Measurements from ENCODE around the gene PDZD4. TPM values are rescaled to one million over a fixed set of nuclear protein-coding genes. Genes with fewer than 3 reads are reported as not detected.

The PDZD4 gene
- total and polyA plus RNA-seq, 10 donors: 3.7 to 21.8 (median 10.6) TPM

GRCh38 chrX:153804621-153805020 is 25.7 kb downstream of the PDZD4 start:
- Histone ChIP-seq H3K27ac (no peak overlapping the region), H3K4me3 (no peak overlapping the region), H3K27me3 (replicated peaks in 1 of 7) (peaks cover 0 to 4% (median 0%) of the 10 kb centered on the region in 7 donors), H3K36me3 (no peaks in the 10 kb centered on the region), H3K9me3 (no peaks in the 10 kb centered on the region), H3K4me1 (no peaks in the 10 kb centered on the region)
- WGBS, 5 donors: 92 to 97% (median 94%) methylated on average over 17 to 25 of the region's 25 CpGs; no CpG with 5 or more reads in 1 of the 5 donors
- TF ChIP-seq POLR2AphosphoS5 (IDR thresholded peaks at IDR 0.05) (no peak), CTCF (IDR thresholded peaks at IDR 0.05 in 8 of 11, conservative IDR thresholded peaks at IDR 0.05 in 3 of 11) (no peak), POLR2A (IDR thresholded peaks at IDR 0.05) (no peak)
- intact Hi-C loops (cut with DNase I; ENCODE audit: low total_unique reads): no loop called here
- DNase-seq: no peak

GRCh38 chrX:153804100-153804595 is 26.2 kb downstream of the PDZD4 start:
- peaks cover 0 to 4% (median 0%) of the 10 kb centered on the region in 7 donors for H3K27me3 ChIP-seq (replicated peaks in 1 of 7)
- 93 to 96% (median 93%) methylated on average over 31 to 34 of the region's 34 CpGs; no CpG with 5 or more reads in 1 of the 5 donors for WGBS, 5 donors
- intact Hi-C loops (cut with DNase I; ENCODE audit: low total_unique reads): no loop called here
- no peaks in the 10 kb centered on the region for H3K4me1 ChIP-seq
- H3K27ac ChIP-seq: no peak overlapping the region
- no peaks in the 10 kb centered on the region for H3K9me3 ChIP-seq
- DNase-seq: no peak
- TF ChIP-seq POLR2AphosphoS5 (IDR thresholded peaks at IDR 0.05) (no peak), POLR2A (IDR thresholded peaks at IDR 0.05) (no peak), CTCF (IDR thresholded peaks at IDR 0.05 in 8 of 11, conservative IDR thresholded peaks at IDR 0.05 in 3 of 11) (no peak)
- H3K4me3 ChIP-seq: no peak overlapping the region
- peaks cover 0 to 4% (median 0%) of the 10 kb centered on the region in 6 donors for H3K36me3 ChIP-seq

GRCh38 chrX:153803211-153804099 is 26.9 kb downstream of the PDZD4 start:
- H3K27ac ChIP-seq: no peak overlapping the region
- no peak for DNase-seq
- H3K27me3 ChIP-seq (replicated peaks in 1 of 7): peaks cover 0 to 4% (median 0%) of the 10 kb centered on the region in 7 donors
- TF ChIP-seq POLR2A (IDR thresholded peaks at IDR 0.05) (no peak), POLR2AphosphoS5 (IDR thresholded peaks at IDR 0.05) (no peak), CTCF (IDR thresholded peaks at IDR 0.05 in 8 of 11, conservative IDR thresholded peaks at IDR 0.05 in 3 of 11) (no peak)
- H3K4me1 ChIP-seq: no peaks in the 10 kb centered on the region
- no peak overlapping the region for H3K4me3 ChIP-seq
- peaks cover 0 to 11% (median 5%) of the 10 kb centered on the region in 6 donors for H3K36me3 ChIP-seq
- H3K9me3 ChIP-seq: no peaks in the 10 kb centered on the region
- intact Hi-C loops (cut with DNase I; ENCODE audit: low total_unique reads): no loop called here
- WGBS, 5 donors: 95 to 96% (median 96%) methylated on average over 48 to 87 of the region's 87 CpGs

GRCh38 chrX:153802513-153803045 is 27.8 kb downstream of the PDZD4 start:
- peaks cover 0 to 20% (median 11%) of the 10 kb centered on the region in 6 donors for H3K36me3 ChIP-seq
- WGBS, 5 donors: 25 to 71% (median 64%) methylated on average over 11 to 14 of the region's 14 CpGs
- H3K4me3 ChIP-seq: no peak overlapping the region
- peaks cover 0 to under 1% (median 0%) of the 10 kb centered on the region in 6 donors for H3K4me1 ChIP-seq
- H3K27ac ChIP-seq: no peak overlapping the region
- no peak for TF ChIP-seq CTCF (IDR thresholded peaks at IDR 0.05 in 8 of 11, conservative IDR thresholded peaks at IDR 0.05 in 3 of 11)
- no peak for TF ChIP-seq POLR2A (IDR thresholded peaks at IDR 0.05)
- no peak for TF ChIP-seq POLR2AphosphoS5 (IDR thresholded peaks at IDR 0.05)
- intact Hi-C loops (cut with DNase I; ENCODE audit: low total_unique reads): no loop called here
- H3K9me3 ChIP-seq: peaks cover 0 to 4% (median 0%) of the 10 kb centered on the region in 8 donors
- peaks cover 0 to 4% (median 0%) of the 10 kb centered on the region in 7 donors for H3K27me3 ChIP-seq (replicated peaks in 1 of 7)
- no peak for DNase-seq

Data from spleen (tissue), 11 donors.